SW480 (cell line): ENCODE measurements around the gene LRRC49.
"Not testable (repeated sequence)": the region's sequence is repeated elsewhere in the genome, so short reads cannot be mapped to it uniquely, and the experiment has no call there.

Experiments
- DNase-seq: peaks from one replicate; pipeline ENCODE4 v3.0.0-alpha.2; 2016; ENCODE audit warnings: low spot score

LRRC49 gene

DNA sequence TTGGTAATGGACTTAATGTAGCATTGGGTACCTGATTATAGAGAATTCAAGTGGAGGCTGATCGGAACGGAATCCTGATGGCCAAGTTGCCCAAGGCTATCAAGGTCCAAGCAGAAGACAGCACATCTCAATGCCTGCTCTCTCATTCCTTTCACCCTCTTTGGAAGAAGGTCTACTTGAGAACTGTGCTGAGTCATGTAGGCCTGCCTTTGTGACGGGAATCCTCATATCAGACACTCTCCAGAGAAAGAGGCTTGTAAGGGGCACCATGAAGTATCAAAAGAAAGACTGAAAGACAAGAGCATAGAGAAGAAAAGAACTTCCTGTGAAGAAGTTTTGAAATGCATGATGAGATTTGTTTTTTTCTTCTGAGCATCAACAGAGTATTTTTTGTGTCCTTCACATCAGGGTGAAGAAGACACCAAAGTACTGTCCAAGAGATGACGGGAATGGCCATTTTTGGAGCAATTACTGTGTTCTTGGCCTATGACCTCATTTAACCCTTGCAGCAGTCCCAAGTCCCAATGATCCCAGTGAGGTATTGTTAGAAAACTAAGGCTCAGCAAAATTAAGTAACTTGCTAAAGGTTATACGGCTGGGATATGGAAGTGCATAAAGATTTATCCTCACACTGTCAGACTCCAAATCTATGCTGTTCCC lies 25.5 kb upstream of the LRRC49 start:
- no peak for DNase-seq

DNA sequence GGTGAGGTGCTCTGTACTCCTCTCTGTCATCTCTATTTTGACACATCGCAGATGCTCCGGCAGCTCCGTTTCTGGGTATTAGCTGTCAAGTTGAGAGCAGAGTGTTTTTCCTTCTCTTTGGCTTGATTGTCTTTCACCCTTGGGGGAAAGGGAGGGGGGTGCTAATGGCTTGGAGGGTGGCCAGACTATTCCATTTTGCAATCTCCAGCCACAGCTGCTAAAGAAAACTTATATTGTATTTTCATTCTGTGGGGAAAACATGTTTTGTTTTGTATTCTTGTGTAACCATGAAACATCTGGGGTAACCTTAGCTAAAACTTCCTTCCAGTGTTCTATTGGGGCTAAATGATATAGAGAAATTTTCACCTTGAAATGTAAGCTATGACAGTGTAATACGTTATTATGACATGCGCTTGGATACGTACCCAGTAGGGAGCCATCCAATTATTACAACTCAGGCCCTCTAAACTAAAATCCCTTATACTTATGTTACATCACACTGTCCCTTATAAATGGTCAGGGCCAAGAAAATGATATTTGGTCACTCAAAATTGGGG lies 24.6 kb upstream of the LRRC49 start:
- DNase-seq: no peak

DNA sequence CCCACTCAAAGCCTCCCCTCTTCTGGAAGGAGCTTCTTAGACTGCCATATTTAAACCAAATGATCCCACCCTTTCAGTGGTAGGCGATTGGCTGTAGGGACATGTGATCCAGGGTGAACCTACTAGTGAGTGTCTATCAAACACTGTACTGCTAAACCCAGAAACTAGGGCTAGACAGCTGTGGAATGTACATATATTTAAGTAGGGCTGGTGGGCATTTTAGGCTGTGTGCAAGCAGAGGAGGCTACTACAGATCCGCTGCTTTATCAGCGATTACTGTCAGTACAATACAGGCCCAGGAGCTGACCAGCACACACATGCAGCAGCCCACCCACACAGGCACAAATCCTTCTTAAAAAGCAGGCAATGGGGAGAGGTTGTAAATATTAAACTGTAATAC lies 23.3 kb upstream of the LRRC49 start:
- DNase-seq: no peak

DNA sequence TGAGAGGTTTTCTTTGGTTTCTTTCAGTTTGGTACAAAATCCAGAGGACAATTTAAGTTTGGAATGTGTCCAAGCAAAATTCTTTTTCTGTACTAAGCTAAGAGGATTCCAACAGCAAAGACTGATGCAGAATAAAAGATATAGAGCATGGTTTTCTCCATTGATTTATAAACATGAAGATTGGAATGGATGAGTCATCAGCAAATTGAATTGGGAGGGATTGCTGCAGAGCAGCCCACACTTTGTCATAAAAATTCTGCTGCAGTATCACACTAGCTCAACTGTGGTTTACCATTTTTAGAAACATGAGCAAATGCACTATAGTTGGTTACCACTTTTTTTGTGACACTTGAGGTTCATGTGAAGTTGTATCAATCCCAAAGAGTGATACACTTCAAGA lies 22.6 kb upstream of the LRRC49 start:
- peak; percentile 39 for DNase-seq

DNA sequence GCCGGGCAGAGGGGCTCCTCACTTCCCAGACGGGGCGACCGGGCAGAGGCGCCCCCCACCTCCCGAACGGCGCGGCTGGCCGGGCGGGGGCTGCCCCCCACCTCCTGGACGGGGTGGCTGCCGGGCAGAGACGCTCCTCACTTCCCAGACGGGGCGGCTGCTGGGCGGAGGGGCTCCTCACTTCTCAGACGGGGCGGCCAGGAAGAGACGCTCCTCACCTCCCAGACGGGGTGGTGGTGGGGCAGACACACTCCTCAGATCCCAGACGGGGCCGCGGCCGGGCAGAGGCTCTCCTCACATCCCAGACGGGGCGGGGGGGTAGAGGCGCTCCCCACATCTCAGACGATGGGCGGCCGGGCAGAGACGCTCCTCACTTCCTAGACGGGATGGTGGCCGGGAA lies 21.1 kb upstream of the LRRC49 start:
- not testable (repeated sequence) for DNase-seq

DNA sequence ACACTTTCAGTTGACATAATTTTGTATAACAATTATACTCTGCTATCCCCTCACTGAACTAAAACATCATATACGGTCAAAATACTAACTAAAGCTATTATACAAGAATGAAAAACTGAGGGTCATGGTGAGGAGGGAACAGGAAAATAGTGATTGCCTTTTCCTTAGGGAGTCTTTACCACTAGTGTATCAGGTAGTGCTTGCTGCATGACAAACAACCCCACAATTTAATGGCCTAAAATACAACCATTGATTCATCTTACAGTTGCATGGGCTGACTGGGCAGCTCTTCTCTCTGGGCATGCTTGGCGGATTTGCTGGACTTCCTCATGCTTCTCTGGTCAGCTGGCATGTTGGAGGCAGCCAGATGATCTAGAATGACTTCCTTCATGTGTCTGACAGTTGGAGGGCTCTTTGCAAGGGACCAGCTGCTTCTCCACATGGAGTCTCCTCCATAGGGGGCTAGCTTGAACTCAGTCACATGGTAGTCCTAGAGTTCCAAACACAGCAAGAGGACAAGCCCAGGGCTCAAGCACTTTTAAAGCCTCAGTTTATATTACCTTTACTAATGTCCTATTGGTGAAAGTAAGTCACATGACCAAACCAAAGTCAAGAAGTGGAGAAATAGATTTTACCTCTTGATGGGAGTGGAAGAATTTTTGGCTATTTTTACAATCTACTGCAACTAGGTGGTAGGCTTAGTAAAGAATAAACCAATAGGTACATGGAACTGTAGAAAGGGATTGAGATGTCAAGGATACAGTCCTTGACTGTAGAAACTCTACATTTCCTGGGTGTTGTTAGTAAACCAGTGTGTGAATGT lies 19.2 kb upstream of the LRRC49 start:
- DNase-seq: no peak

DNA sequence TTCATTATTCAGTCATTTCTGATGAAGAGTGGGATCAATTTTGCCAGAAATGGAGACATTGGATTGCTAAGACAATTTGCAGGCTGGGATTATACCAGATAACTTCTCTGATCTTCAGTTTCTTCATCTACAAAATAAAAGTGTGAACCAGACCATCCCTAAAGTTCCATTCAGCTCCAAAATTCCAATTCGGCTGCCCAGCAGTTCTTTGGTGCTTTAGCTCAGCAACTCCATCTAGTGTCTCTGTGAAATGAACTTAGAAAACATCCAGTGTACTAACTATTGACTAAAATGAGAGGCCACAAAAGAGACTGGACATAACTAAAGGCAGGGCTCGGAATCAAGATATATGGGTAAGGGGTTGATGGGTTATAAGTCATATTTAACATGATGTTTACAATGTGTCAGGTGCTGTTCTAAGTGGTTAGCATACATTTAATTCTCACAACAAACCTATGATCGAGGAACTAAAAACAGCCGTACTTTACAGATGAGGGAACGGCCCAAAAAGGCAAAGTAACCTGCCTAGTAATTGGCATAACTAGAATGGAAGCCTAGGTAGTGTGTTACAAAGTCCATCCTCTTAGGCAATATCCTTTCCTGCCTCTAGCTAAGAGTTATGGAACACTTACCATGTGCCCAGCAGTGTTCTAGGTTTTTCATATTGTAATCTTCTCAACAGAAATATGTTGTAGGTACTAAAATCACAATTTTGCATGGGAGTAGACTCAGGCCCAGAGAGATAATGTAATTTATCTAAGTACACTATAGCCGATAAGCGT lies 17.4 kb upstream of the LRRC49 start:
- DNase-seq: peak; percentile 39

DNA sequence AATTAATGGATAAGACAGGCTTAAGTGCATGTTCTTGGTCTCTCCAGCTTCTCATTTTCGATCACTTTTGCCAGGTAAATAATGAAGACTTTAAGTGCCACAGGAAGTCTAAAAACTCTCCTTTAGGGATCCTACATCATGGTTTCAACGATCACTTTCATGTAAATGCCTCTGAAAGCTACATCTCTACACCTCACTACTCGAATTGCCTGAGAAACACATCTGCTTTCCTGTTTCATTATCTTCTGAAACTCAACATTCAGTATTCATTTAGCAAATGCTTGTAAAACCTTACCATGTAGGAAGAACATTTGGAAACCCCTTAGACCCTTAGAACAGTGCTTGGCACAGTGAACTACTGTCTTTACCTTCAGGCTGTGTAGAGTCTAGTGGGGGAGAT lies 16.6 kb upstream of the LRRC49 start:
- DNase-seq: no peak

DNA sequence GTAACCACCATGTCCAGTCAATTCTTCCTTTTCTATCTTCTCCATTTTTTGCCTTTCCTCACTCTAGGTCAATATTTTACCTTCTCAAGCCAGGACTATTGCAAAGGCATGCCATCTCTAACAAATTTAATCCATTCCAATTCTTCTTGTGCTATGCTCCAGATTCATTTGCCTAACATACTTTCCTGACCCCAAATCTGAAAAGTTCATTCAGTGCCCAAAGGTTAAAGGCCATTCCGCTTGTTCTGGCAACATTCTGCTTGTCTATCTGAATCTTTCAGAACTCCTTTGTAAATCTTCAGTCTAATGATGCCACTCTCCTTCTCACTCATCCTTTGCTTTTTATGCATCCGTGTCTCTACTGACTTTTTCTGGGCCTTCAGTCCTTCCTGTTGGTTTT lies 15.9 kb upstream of the LRRC49 start:
- DNase-seq: no peak

DNA sequence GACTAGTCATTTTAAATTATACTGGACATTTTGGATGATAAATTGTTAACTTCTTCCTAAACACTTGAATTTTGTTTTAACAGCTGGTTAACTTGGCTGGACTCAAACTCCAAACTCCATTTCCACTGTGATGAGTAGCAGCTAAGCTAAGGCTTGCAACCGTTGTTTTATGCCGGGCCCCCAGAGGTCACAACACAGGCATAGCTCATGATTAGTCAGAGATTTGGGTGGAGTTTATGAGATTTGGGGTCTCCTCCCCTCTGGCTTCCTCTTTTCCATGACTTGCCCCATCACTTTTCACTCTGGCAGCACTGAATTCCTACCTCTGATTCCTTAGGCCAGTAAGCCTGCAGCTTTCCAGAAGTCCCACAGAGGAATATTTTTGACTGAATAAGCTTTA lies 13.2 kb upstream of the LRRC49 start:
- DNase-seq: no peak

DNA sequence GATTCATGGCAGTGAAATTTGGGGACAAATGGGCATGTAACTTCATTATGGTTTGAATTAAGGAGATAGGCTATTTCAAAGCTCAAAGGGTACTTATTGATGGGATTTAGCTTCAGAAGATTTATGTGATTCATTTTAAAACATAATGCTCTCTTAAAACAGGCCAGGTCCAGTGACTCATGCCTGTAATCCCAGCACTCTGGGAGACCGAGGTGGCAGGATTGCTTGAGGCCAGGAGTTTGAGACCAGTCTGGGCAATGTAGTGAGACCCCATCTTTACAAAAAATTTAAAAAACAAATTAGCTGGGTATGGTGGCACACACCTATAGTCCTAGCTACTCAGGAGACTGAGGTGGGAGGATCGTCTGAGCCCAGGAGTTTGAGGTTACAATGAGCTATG lies 11.8 kb upstream of the LRRC49 start:
- DNase-seq: no peak

DNA sequence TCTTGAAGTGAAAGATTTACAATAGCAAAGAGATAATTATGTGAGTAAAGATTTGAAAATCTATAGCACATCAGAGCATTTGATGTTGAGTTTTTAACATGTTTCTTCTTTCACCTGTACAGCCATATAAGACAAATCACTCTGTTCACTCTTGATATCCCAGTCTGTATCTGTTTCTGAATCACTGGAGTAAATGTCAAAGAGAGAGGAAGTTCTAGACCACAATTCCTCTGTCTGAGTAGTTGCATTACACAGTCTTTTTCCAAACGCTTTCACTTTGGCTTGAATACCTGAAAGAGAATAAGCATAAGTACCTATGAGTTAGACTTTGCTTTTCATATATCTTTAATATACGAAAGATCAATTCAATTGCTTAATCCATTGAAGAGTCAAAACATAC lies 10.3 kb upstream of the LRRC49 start:
- no peak for DNase-seq

DNA sequence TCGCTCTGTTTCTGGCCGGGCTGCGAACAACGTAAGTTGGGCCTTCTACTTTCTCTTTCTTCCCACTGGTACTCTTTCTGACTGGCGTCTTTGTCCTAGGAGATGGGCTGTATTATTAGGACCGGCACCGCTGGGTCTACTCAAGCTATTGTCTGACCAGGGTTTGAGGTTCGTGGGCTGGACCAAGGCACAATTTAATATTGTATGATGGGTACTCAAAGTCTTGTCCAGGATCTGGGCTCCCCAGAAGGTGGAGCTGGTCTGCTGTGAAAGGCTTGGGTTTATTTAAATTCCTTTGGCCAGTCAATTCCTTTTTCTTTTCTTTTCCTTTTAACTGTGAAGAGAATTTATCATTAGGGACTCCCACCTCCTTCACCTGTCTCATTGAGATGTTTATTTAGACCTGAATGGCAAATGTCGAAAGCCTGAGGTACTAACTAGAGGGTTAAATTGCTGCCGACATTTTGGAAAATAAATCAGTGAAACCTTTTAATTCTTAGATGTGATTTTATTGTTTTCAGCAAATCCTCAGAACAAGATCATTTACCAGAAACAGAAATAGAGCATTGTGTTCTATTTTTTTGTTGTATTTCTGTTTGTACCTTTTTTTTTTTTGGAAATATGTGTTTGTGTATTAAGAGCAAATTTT lies 410 bp downstream of the LRRC49 start:
- DNase-seq: peak; percentile 64

DNA sequence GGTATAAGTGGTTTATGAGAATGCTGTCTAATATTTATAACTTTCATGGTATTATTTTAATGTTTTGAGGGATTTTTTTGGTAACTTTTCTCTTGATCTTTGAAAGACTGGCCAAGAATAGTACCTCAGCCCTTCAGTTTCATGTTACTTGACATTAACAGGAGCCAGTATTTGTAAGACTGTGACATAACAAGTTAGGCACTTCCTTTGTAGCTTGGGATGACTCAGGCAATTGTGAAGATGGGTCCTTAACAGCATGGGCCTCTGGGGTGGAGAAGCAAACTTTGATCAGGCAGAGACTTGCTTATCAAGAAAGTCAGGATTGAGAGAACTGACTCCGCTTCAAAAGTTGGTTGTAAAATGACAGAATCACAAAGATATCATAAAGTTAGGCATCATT lies 9.5 kb downstream of the LRRC49 start:
- DNase-seq: peak; percentile 14

DNA sequence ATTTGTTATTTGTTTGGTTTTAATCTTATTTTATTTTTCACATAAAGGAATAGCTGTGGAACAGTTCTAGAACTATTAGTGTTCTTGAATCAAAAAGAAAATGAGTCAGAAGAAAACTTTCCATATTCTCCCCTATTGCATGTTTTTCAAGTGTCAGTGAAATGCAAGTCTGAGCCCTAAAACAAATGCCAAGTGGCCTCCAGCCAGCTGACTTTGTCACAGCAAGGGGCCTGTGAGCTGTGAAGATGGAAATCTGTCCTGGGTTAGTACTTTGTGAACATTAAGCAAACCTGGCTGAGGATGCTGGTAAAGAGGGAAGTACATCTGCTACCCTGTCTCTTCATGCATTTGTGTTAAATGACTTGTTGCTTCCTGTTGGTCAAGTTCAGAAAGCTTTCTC lies 14.2 kb downstream of the LRRC49 start:
- no peak for DNase-seq

DNA sequence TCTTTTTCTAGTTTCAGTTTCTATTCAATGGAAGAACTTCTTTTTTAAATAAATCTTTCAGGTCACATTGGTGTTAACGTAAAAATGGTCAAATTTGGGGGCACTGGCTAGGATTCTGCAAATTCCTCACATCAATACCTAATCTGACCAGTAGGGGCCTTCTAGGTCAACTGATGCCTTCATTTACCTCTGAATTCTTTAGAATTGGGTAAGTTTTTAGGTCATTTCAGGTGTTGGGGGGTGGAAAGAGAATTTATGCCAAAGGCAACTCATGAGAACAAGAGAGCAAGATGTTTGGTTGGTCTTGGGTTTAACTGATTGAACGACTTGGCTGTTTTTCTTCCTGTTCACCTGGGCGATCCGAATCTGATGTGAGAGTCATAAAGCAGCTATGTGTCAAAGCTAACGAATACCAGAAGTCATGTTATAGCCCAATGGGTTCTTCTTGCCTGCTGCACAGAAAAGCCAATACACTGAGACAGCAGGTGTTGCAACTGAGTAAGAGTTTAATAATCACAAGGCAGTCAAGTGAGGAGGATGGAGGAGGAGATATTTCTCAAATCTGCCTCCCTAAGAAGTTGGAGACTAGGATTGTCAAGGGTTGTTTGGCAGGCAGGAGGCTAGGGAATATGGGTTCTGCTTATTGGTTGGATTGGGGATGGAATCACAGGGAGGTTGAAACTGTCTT lies 15.3 kb downstream of the LRRC49 start:
- no peak for DNase-seq

DNA sequence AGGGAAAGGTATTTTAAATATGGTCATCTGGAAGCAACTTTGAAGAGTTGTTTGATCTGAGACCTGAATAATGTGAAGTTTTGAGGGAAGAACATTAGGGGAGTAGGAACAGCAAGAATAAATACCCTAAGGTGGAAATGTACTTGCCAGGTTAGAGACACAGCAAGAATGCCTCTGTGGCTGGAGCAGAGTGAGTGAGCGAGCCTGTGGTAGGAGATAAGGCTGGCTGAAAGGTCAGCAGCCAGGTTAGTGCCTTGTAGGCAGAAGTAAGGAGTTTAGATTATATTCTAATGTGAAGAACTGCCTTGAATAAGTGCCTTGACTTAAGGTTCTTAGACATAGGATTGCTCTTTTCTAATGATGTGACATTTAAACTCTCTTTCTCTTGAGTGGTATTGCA lies 18.3 kb downstream of the LRRC49 start:
- no peak for DNase-seq

DNA sequence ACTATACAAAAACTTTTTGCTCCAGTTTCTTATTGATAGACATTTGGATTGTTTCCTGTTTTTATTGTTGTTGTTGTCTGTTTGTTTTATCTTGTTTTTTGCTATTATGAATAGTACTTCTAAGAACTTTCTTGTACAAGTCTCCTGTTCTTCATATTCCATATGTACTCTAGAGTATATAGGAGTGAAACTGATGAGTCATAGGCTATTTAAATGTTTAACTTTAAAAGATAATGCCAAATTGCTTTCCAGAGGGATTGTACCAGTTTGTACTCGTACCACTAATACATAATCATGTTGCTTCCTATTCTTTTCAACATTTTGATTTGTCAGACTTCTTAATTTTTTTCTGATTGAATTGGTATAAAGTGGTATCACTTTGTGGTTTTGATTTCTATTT lies 19.6 kb downstream of the LRRC49 start:
- no peak for DNase-seq

DNA sequence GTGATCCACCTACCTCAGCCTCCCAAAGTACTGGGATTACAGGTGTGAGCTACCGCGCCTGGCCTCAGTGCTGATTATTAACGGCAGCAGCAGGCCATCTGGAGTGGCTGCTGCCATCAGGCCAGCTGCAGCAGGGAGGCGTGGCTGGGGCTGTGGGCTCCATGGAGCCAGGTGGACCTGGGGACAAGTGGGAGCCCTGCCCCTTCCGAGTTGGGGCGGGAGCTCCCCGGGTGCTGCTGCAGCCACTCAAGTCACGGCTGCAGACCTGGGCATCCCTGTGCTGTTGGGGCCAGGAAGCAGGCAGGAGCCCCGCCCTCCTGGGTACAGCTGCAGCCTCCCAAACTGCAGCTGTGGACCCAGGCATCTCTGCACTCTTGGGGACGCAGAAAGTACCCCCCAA lies 23.9 kb downstream of the LRRC49 start:
- no peak for DNase-seq

DNA sequence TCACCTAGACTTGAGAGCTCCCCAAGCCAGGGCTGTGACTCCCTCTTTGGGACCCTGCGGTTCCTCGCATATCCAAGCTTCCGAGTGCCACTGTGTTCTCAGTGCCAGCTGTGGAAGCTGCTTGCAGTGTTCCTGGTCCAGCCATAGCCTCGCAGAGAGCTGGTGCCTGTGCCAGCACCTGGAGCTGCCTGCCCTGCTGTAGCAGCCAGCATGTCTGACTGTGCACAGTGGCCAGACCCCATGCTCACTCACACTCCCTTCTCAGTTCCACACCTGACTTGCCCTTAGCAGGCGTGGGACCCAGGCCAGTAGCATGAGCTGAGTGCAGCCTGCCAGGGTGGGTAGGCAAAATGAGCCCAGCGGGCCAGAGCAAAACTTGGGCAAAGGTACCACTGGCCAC lies 25.3 kb downstream of the LRRC49 start:
- no peak for DNase-seq

DNA sequence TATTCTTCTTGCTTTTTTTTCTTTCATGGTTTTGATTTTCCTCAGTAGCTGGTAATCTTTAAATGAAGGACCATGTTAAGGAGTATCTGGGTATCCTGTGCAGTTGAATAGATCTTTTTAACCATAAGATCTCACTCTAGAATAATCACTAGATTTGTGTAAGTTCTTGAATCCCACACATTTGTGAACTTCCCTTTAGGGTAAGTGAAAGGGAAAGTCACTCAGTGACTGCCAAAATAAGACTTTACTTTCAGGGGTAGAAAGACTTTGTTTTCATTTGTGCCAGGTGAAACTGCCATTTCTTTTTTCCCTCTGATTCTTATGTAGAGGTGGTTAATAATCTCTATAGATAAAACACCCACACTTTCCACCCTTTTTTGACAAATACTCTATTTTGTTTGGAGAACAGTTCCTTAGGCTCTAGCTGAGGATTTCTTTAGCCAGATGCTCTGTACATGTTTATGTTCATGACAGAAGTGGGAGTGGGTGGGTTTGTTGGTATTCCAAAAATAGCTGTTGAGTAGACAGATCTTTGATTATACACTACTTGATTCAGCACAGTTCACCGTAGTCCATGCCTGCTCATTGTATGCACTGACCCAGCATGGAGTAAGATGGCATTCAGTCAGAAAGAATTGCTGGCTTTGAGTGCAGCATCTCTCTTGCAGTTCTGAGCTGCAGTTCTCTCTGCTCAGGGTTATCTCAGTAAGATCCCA lies 28.5 kb downstream of the LRRC49 start:
- no peak for DNase-seq
